ENCODE results near the gene POC1B. TPM values are rescaled to one million over a fixed set of nuclear protein-coding genes. Genes with fewer than 3 reads are reported as not detected.

Gene POC1B
- total RNA-seq, 1 experiment from 2014 or later: 17.8 TPM

DNA sequence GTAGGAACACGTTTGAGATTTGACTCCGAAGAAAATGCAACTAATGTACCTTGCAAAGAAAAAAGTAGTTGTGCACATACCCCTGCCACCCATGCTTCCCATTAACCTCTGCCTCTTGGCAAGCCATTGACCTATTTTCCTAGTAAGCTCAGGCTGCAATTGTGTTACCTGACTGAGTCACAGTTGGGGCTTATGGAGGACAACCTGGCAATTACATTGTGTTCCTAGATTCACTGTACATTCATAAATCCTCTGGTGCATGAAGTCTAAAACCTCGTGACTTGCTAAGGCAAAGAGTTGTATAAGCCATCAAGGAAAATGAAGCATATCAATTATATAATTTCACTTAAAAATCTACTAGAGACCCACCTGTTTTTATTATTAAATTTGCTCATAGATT is 111.5 kb downstream of the POC1B start:
- TF ChIP-seq ZNF121 (CRISPR knock-in tag; IDR thresholded peaks at IDR 0.05) (no peak), GRHL2 (CRISPR knock-in tag; IDR thresholded peaks at IDR 0.05; ENCODE audit: insufficient replicate concordance, severe bottlenecking) (no peak), ZBTB43 (CRISPR knock-in tag; IDR thresholded peaks at IDR 0.05) (no peak), MYBL2 (CRISPR knock-in tag; IDR thresholded peaks at IDR 0.05) (no peak), OVOL2 (CRISPR knock-in tag; IDR thresholded peaks at IDR 0.05; ENCODE audit: borderline replicate concordance) (no peak), GTF2I (CRISPR knock-in tag; conservative IDR thresholded peaks at IDR 0.05) (no peak), ZNF263 (CRISPR knock-in tag; IDR thresholded peaks at IDR 0.05; ENCODE audit: low read depth) (no peak), KAT7 (CRISPR knock-in tag; IDR thresholded peaks at IDR 0.05; ENCODE audit: borderline replicate concordance) (no peak)
- no peak for ATAC-seq
- CTCF ChIA-PET: no interaction called here
- peaks cover 49% of the 10 kb centered on the region for H3K4me1 Mint-ChIP-seq
- 0 out of 2 replicates have a peak overlapping the region, but pooled peaks have one; percentile 12 for H3K27ac Mint-ChIP-seq
- H3K27me3 Mint-ChIP-seq (ENCODE audit: low read depth): no peaks in the 10 kb centered on the region
- H3K4me3 Mint-ChIP-seq: no peak overlapping the region
- POLR2A ChIA-PET: interaction anchor here (0.6 kb wide), 1 partner anchor 315 kb away, joined by 3 read pairs; no protein-coding TSS in a partner anchor
- no peaks in the 10 kb centered on the region for H3K9me3 Mint-ChIP-seq
- DNase-seq (ENCODE audit: low spot score): no peak
- H3K36me3 Mint-ChIP-seq: no peaks in the 10 kb centered on the region; the same call in 1 of the 2 replicates

- peaks cover 44% of the 10 kb centered on the region for H3K4me1 Mint-ChIP-seq
Observed at GRCh38 chr12:89413234-89413633, 112.6 kb downstream of the POC1B start.

DNA sequence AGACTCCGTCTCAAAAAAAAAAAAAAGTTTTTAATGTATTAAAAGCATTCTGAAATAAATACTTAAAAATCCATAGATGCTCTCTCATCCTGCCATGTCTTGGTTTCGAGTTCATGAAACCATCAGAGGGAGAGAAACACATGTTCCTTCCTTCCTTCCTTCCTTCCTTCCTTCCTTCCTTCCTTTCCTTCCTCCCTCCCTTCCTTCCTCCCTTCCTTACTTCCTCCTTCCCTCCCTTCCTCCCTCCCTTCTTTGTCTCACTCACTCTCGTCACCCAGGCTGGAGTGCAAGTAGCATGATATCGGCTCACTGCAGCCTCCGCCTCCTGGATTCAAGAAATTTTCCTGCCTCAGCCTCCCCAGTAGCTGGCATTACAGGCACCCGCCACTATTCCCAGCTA is 113.2 kb downstream of the POC1B start:
- no peak for TF ChIP-seq PRDM15 (CRISPR knock-in tag; IDR thresholded peaks at IDR 0.05)
- TF ChIP-seq FOXJ3 (CRISPR knock-in tag; IDR thresholded peaks at IDR 0.05; ENCODE audit: borderline replicate concordance): no peak
- no peak for TF ChIP-seq NFE2L1 (CRISPR knock-in tag; IDR thresholded peaks at IDR 0.05)
- no peak for TF ChIP-seq ZNF671 (CRISPR knock-in tag; IDR thresholded peaks at IDR 0.05)
- TF ChIP-seq ZNF423 (CRISPR knock-in tag; IDR thresholded peaks at IDR 0.05): no peak
- no peak for TF ChIP-seq RORB (CRISPR knock-in tag; IDR thresholded peaks at IDR 0.05)
- TF ChIP-seq FOXP4 (CRISPR knock-in tag; IDR thresholded peaks at IDR 0.05): no peak
- TF ChIP-seq, protein P1, sequence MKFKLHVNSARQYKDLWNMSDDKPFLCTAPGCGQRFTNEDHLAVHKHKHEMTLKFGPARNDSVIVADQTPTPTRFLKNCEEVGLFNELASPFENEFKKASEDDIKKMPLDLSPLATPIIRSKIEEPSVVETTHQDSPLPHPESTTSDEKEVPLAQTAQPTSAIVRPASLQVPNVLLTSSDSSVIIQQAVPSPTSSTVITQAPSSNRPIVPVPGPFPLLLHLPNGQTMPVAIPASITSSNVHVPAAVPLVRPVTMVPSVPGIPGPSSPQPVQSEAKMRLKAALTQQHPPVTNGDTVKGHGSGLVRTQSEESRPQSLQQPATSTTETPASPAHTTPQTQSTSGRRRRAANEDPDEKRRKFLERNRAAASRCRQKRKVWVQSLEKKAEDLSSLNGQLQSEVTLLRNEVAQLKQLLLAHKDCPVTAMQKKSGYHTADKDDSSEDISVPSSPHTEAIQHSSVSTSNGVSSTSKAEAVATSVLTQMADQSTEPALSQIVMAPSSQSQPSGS (CRISPR knock-in tag; IDR thresholded peaks at IDR 0.05; ENCODE audit: borderline replicate concordance, low read depth): no peak
- TF ChIP-seq ETV6 (CRISPR knock-in tag; IDR thresholded peaks at IDR 0.05): no peak
- TF ChIP-seq FOXK1 (CRISPR knock-in tag; IDR thresholded peaks at IDR 0.05): no peak
- 0 out of 2 replicates have a peak, but pooled peaks cover 3% of the 10 kb centered on the region for H3K36me3 Mint-ChIP-seq
- no peak for ATAC-seq
- no peak for DNase-seq (ENCODE audit: low spot score)
- no peak overlapping the region for H3K4me3 Mint-ChIP-seq
- CTCF ChIA-PET: interaction anchor here (0.9 kb wide), 1 partner anchor 47 kb away, joined by 4 read pairs; no protein-coding TSS in a partner anchor
- no peaks in the 10 kb centered on the region; the same call in 1 of the 2 replicates for H3K27me3 Mint-ChIP-seq (ENCODE audit: low read depth)
- POLR2A ChIA-PET: no interaction called here
- H3K9me3 Mint-ChIP-seq: peaks cover 4% of the 10 kb centered on the region; the same call in 1 of the 2 replicates
- peaks cover 39% of the 10 kb centered on the region for H3K4me1 Mint-ChIP-seq
- H3K27ac Mint-ChIP-seq: no peak overlapping the region

More at GRCh38 chr12:89413234-89413633, 112.6 kb downstream of the POC1B start:
- ATAC-seq: no peak
- H3K36me3 Mint-ChIP-seq: no peaks in the 10 kb centered on the region
- H3K4me3 Mint-ChIP-seq: no peak overlapping the region
- DNase-seq (ENCODE audit: low spot score): no peak
- no peak for TF ChIP-seq ZNF317 (CRISPR knock-in tag; IDR thresholded peaks at IDR 0.05; ENCODE audit: borderline replicate concordance, low read depth)
- TF ChIP-seq ZNF121 (CRISPR knock-in tag; IDR thresholded peaks at IDR 0.05): peak; percentile 71; the same call in 1 of the 2 replicates
- ChIA-PET POLR2A (no interaction called here), CTCF (interaction anchor here (0.9 kb wide), 1 partner anchor 47 kb away, joined by 4 read pairs; no protein-coding TSS in a partner anchor)
- H3K9me3 Mint-ChIP-seq: no peaks in the 10 kb centered on the region
- H3K27me3 Mint-ChIP-seq (ENCODE audit: low read depth): no peaks in the 10 kb centered on the region; the same call in 1 of the 2 replicates
- H3K27ac Mint-ChIP-seq: no peak overlapping the region

Data from WTC11 (cell line).